ENCODE measurements around the gene SLC22A3. TPM values are rescaled to one million over a fixed set of nuclear protein-coding genes. Genes with fewer than 3 reads are reported as not detected.

Gene SLC22A3
- total RNA-seq, 1 donor from 2014 or later, result 0.07 TPM

GRCh38 chr6:160435935-160436334 lies 87.8 kb downstream of the SLC22A3 start:
- Histone ChIP-seq H3K9me3 (ENCODE audit: low read depth) (no peaks in the 10 kb centered on the region), H3K4me1 (no peaks in the 10 kb centered on the region), H3K4me2 (no peak overlapping the region), H3K27ac (no peak overlapping the region), H2AFZ (replicated peaks) (no peak overlapping the region), H3K4me3 (no peak overlapping the region), H4K20me1 (ENCODE audit: low read depth) (no peaks in the 10 kb centered on the region), H3F3A (ENCODE audit: low read depth) (no peaks in the 10 kb centered on the region), H3K9ac (no peak overlapping the region), H3K27me3 (no peaks in the 10 kb centered on the region), H3K36me3 (no peaks in the 10 kb centered on the region), H3K79me2 (ENCODE audit: low read depth) (no peaks in the 10 kb centered on the region)
- Mint-ChIP-seq H3K9me3 (no peaks in the 10 kb centered on the region), H3K36me3 (no peaks in the 10 kb centered on the region), H3K4me3 (no peak overlapping the region), H3K4me1 (peaks cover 13% of the 10 kb centered on the region), H3K27ac (no peak overlapping the region), H3K27me3 (ENCODE audit: insufficient read depth, low read depth) (no peaks in the 10 kb centered on the region)
- TF ChIP-seq EZH2phosphoT487 (IDR thresholded peaks at IDR 0.05), result no peak
- TF ChIP-seq, protein P1, sequence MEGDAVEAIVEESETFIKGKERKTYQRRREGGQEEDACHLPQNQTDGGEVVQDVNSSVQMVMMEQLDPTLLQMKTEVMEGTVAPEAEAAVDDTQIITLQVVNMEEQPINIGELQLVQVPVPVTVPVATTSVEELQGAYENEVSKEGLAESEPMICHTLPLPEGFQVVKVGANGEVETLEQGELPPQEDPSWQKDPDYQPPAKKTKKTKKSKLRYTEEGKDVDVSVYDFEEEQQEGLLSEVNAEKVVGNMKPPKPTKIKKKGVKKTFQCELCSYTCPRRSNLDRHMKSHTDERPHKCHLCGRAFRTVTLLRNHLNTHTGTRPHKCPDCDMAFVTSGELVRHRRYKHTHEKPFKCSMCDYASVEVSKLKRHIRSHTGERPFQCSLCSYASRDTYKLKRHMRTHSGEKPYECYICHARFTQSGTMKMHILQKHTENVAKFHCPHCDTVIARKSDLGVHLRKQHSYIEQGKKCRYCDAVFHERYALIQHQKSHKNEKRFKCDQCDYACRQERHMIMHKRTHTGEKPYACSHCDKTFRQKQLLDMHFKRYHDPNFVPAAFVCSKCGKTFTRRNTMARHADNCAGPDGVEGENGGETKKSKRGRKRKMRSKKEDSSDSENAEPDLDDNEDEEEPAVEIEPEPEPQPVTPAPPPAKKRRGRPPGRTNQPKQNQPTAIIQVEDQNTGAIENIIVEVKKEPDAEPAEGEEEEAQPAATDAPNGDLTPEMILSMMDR (IDR thresholded peaks at IDR 0.05), result no peak
- TF ChIP-seq EZH2 (IDR thresholded peaks at IDR 0.05), result no peak
- no peak for DNase-seq (ENCODE audit: low spot score)

GRCh38 chr6:160437154-160437553 lies 89.0 kb downstream of the SLC22A3 start:
- DNase-seq (ENCODE audit: low spot score), result no peak
- Histone ChIP-seq H3K27ac (no peak overlapping the region), H3K4me1 (no peaks in the 10 kb centered on the region), H3K9me3 (ENCODE audit: low read depth) (no peaks in the 10 kb centered on the region), H3K9ac (no peak overlapping the region), H3K36me3 (no peaks in the 10 kb centered on the region), H3K4me2 (no peak overlapping the region), H3K4me3 (no peak overlapping the region), H2AFZ (replicated peaks) (no peak overlapping the region), H3K27me3 (no peaks in the 10 kb centered on the region), H4K20me1 (ENCODE audit: low read depth) (no peaks in the 10 kb centered on the region), H3K79me2 (ENCODE audit: low read depth) (no peaks in the 10 kb centered on the region), H3F3A (ENCODE audit: low read depth) (no peaks in the 10 kb centered on the region)
- peaks cover 13% of the 10 kb centered on the region for H3K4me1 Mint-ChIP-seq
- H3K27me3 Mint-ChIP-seq (ENCODE audit: insufficient read depth, low read depth), result no peaks in the 10 kb centered on the region
- no peak overlapping the region for H3K27ac Mint-ChIP-seq
- no peak for TF ChIP-seq EZH2 (IDR thresholded peaks at IDR 0.05)
- no peak for TF ChIP-seq EZH2phosphoT487 (IDR thresholded peaks at IDR 0.05)
- TF ChIP-seq, protein P1 (IDR thresholded peaks at IDR 0.05), result no peak
- H3K36me3 Mint-ChIP-seq, result no peaks in the 10 kb centered on the region
- H3K4me3 Mint-ChIP-seq, result no peak overlapping the region
- no peaks in the 10 kb centered on the region for H3K9me3 Mint-ChIP-seq

DNA sequence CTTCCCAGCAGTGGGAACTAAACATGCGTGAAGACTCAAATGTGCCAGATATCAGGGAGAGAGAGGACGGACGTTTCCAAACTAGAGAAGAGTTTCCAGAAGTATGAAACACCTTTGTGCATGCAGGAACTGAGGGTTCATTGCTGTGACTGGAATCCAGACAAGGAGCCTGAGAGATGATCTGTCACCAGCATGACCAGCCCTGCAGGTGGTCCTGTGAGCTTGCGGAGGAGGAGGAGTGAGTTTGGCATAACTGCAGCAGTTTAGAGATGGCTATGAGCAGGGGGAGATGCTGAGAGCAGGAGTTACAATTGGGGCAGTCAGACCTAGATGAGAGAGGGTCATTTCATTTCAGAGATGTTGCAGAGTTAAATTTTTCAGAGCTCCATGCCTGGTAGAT lies 89.6 kb downstream of the SLC22A3 start:
- no peaks in the 10 kb centered on the region for H3K36me3 ChIP-seq
- Mint-ChIP-seq H3K36me3 (no peaks in the 10 kb centered on the region), H3K9me3 (no peaks in the 10 kb centered on the region), H3K4me1 (peaks cover 13% of the 10 kb centered on the region), H3K27me3 (ENCODE audit: insufficient read depth, low read depth) (no peaks in the 10 kb centered on the region), H3K27ac (peak overlapping the region; percentile 30), H3K4me3 (no peak overlapping the region)
- H3K27me3 ChIP-seq, result no peaks in the 10 kb centered on the region
- H4K20me1 ChIP-seq (ENCODE audit: low read depth), result no peaks in the 10 kb centered on the region
- no peaks in the 10 kb centered on the region for H3F3A ChIP-seq (ENCODE audit: low read depth)
- no peaks in the 10 kb centered on the region for H3K79me2 ChIP-seq (ENCODE audit: low read depth)
- TF ChIP-seq EZH2 (IDR thresholded peaks at IDR 0.05) (no peak), EZH2phosphoT487 (IDR thresholded peaks at IDR 0.05) (no peak)
- TF ChIP-seq, protein P1 (IDR thresholded peaks at IDR 0.05), result no peak
- no peak overlapping the region for H2AFZ ChIP-seq (replicated peaks)
- peak; percentile 23 for DNase-seq (ENCODE audit: low spot score)
- H3K27ac ChIP-seq, result no peak overlapping the region
- no peak overlapping the region for H3K9ac ChIP-seq
- H3K9me3 ChIP-seq (ENCODE audit: low read depth), result no peaks in the 10 kb centered on the region
- H3K4me1 ChIP-seq, result no peaks in the 10 kb centered on the region
- H3K4me3 ChIP-seq, result no peak overlapping the region
- H3K4me2 ChIP-seq, result no peak overlapping the region
